MM.1S (cell line): ENCODE data around the gene ENPP5.

Experiments
- EZH2 ChIP-seq: fragments of 300-600 bp; sonication (generic); optimal IDR thresholded peaks from 2 replicates; pipeline ENCODE3; 2017; ENCODE audit warnings: low read depth, mild to moderate bottlenecking, antibody characterized with exemption, low read length, mixed read lengths
- EZH2phosphoT487 ChIP-seq: fragments of 300-600 bp; sonication (generic); IDR thresholded peaks from 2 replicates; pipeline ENCODE4 v1.6.1; 2018; ENCODE audit warnings: antibody characterized with exemption, low read length
- TF ChIP-seq, protein P1 (sequence below): fragments of 300-600 bp; sonication (generic); IDR thresholded peaks from 2 replicates; pipeline ENCODE4 v1.5.1; 2016; ENCODE audit warnings: antibody characterized with exemption, low read length, mixed read lengths

DNA sequence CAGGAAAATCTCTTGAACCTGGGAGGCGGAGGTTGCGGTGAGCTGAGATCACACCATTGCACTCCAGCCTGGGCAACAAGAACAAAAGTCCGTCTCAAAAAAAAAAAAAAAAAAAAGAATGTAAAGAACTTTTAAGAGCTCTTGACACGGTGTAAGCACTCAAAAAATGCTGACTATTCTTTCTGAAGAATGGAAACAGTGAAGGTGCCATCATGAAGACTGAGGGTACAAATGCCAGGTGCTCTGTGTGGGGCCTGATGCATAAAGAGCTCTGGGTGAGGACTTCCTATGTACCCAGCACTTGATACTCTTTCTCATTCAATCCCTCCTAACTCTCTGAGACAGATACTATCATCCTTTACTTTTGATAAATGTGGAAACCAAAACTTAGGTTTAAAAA, 45.0 kb upstream of the ENPP5 start:
- TF ChIP-seq EZH2 (no peak), EZH2phosphoT487 (no peak)
- TF ChIP-seq, protein P1, sequence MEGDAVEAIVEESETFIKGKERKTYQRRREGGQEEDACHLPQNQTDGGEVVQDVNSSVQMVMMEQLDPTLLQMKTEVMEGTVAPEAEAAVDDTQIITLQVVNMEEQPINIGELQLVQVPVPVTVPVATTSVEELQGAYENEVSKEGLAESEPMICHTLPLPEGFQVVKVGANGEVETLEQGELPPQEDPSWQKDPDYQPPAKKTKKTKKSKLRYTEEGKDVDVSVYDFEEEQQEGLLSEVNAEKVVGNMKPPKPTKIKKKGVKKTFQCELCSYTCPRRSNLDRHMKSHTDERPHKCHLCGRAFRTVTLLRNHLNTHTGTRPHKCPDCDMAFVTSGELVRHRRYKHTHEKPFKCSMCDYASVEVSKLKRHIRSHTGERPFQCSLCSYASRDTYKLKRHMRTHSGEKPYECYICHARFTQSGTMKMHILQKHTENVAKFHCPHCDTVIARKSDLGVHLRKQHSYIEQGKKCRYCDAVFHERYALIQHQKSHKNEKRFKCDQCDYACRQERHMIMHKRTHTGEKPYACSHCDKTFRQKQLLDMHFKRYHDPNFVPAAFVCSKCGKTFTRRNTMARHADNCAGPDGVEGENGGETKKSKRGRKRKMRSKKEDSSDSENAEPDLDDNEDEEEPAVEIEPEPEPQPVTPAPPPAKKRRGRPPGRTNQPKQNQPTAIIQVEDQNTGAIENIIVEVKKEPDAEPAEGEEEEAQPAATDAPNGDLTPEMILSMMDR: no peak
